ENCODE results near the gene SNCB. TPM values are rescaled to one million over a fixed set of nuclear protein-coding genes. Genes with fewer than 3 reads are reported as not detected.

Gene SNCB
- total and polyA plus RNA-seq, 2 of the 8 experiments (the other 6 are each of a cell fraction or from before 2014, with no cell fraction given): 4.2 to 5.9 TPM

DNA sequence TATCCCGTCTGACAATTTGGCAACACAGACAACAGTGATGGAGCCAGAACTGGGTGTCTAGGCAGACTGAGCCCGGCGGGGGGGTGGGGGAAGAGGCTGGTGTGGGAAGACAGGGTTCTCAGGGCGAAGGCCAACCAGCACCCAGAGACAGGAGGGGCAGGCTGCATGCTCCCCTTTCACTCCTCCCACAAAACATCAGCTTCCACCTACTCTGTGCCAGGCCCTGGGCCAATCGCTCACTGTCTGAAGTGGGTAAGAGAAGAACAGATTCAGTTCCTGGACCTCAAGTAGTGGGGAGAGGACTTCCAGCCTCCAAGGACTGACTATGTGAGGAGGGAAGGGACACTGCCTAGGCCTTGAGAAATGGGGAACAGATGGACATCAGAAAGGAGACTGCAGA, 2.8 kb downstream of the SNCB start:
- WGBS, 2 experiments (ENCODE audit: extremely low coverage in 1 of 2, insufficient coverage in 1 of 2, insufficient read length in 1 of 2, insufficient replicate concordance in 2 of 2, low coverage in 1 of 2, low lambda C conversion rate in 2 of 2, missing lambda C conversion rate in 1 of 2): 66% methylated on average over 4 of the region's 5 CpGs; no CpG with 5 or more reads in 1 of the 2 experiments
- TF ChIP-seq POLR2AphosphoS5 (IDR thresholded peaks at IDR 0.05; ENCODE audit: low read depth, low read length) (no peak), JUND (IDR thresholded peaks at IDR 0.05; ENCODE audit: low read length) (no peak), POLR2A (IDR thresholded peaks at IDR 0.05; ENCODE audit: control extremely low read depth in 1 of 2, low read depth in 2 of 2, low read length in 2 of 2) (no peak), HDAC6 (IDR thresholded peaks at IDR 0.05; ENCODE audit: low read depth, low read length) (no peak), CBX8 (IDR thresholded peaks at IDR 0.05; ENCODE audit: borderline replicate concordance, low read depth, low read length) (no peak)
- no peak for FAIRE-seq

More for the DNA sequence above, 2.8 kb downstream of the SNCB start:
- Histone ChIP-seq H3K27me3 (replicated peaks in 1 of 4; ENCODE audit: control insufficient read depth in 3 of 4, extremely low read depth in 1 of 4, insufficient read depth in 3 of 4, low read length in 3 of 4) (peaks cover 3 to 40% (median 34%) of the 10 kb centered on the region in 4 experiments), H3K79me1 (ENCODE audit: low read depth, low read length) (no peaks in the 10 kb centered on the region), H2BK12ac (ENCODE audit: low read depth, low read length) (no peak overlapping the region), H3K18ac (ENCODE audit: extremely low read depth, low read length) (no peak overlapping the region), H3K9me3 (ENCODE audit: insufficient read depth in 2 of 2, low read depth in 1 of 2, low read length in 1 of 2) (no peaks in the 10 kb centered on the region), H3K36me3 (ENCODE audit: control insufficient read depth in 2 of 4, insufficient read depth in 4 of 4, low read length in 3 of 4) (no peaks in the 10 kb centered on the region), H3K27ac (ENCODE audit: low read depth, low read length) (no peak overlapping the region), H3K9ac (replicated peaks in 1 of 4; ENCODE audit: extremely low read depth in 1 of 4, low read depth in 3 of 4, low read length in 3 of 4) (no peak overlapping the region), H4K91ac (replicated peaks; ENCODE audit: insufficient read length, low read length) (no peak overlapping the region), H4K5ac (ENCODE audit: insufficient read length, low read depth, low read length) (no peak overlapping the region), H2BK5ac (ENCODE audit: low read depth, low read length) (no peak overlapping the region), H2AK5ac (ENCODE audit: low read depth, low read length) (no peak overlapping the region), H3K79me2 (ENCODE audit: control insufficient read depth in 1 of 2, insufficient read depth in 2 of 2, low read length in 2 of 2) (no peaks in the 10 kb centered on the region), H4K20me1 (replicated peaks in 1 of 2; ENCODE audit: control insufficient read depth in 1 of 2, insufficient read depth in 2 of 2, low read length in 2 of 2) (peaks cover 0 to 4% of the 10 kb centered on the region in 2 experiments), H3K4me3 (ENCODE audit: extremely low read depth in 1 of 4, insufficient read depth in 2 of 4, low read depth in 3 of 4, low read length in 4 of 4) (no peak overlapping the region), H3K23me2 (ENCODE audit: low read depth, low read length) (peaks cover 16% of the 10 kb centered on the region), H2BK20ac (ENCODE audit: low read length) (no peak overlapping the region), H3K23ac (ENCODE audit: insufficient read length) (no peak overlapping the region), H3K4ac (replicated peaks; ENCODE audit: insufficient read length, low read depth, low read length) (no peak overlapping the region), H2AFZ (ENCODE audit: low read length) (no peak overlapping the region), H4K8ac (ENCODE audit: extremely low read depth, insufficient read depth, low read length) (no peak overlapping the region), H3K56ac (replicated peaks; ENCODE audit: insufficient read length, low read depth, low read length) (no peak overlapping the region), H3K4me2 (ENCODE audit: insufficient read depth in 1 of 2, low read depth in 2 of 2, low read length in 2 of 2) (no peak overlapping the region), H3K14ac (ENCODE audit: insufficient read length) (no peak overlapping the region), H3K4me1 (replicated peaks in 1 of 4; ENCODE audit: control insufficient read depth in 3 of 4, insufficient read depth in 4 of 4, low read length in 3 of 4) (peaks cover 7 to 30% (median 11%) of the 10 kb centered on the region in 4 experiments), H2BK15ac (ENCODE audit: low read length) (no peak overlapping the region), H2BK120ac (replicated peaks; ENCODE audit: low read depth, low read length) (no peak overlapping the region)
- CTCF ChIA-PET (ENCODE audit: partially characterized antibody): no interaction called here
- DNase-seq (ENCODE audit: low read depth in 1 of 2, low spot score in 2 of 2): no peak
- POLR2A ChIA-PET (ENCODE audit: partially characterized antibody): interaction anchor here (0.6 kb wide), 1 partner anchor 102 kb away, joined by 4 read pairs; no protein-coding TSS in a partner anchor
